Superior temporal gyrus (tissue), 1 donor: ENCODE results near the gene PSMB11.
A peak's percentile ranks its signal among the peaks of the same experiment; 100 is the strongest.

Experiments
- DNase-seq: peaks from one replicate; pipeline ENCODE4 v3.0.0-alpha.2; 2016; ENCODE audit errors: extremely low spot score

Gene PSMB11

GRCh38 chr14:23043754-23044153 lies 1.7 kb downstream of the PSMB11 start:
- DNase-seq = no peak

GRCh38 chr14:23044840-23045239 lies 2.8 kb downstream of the PSMB11 start:
- no peak for DNase-seq

DNA sequence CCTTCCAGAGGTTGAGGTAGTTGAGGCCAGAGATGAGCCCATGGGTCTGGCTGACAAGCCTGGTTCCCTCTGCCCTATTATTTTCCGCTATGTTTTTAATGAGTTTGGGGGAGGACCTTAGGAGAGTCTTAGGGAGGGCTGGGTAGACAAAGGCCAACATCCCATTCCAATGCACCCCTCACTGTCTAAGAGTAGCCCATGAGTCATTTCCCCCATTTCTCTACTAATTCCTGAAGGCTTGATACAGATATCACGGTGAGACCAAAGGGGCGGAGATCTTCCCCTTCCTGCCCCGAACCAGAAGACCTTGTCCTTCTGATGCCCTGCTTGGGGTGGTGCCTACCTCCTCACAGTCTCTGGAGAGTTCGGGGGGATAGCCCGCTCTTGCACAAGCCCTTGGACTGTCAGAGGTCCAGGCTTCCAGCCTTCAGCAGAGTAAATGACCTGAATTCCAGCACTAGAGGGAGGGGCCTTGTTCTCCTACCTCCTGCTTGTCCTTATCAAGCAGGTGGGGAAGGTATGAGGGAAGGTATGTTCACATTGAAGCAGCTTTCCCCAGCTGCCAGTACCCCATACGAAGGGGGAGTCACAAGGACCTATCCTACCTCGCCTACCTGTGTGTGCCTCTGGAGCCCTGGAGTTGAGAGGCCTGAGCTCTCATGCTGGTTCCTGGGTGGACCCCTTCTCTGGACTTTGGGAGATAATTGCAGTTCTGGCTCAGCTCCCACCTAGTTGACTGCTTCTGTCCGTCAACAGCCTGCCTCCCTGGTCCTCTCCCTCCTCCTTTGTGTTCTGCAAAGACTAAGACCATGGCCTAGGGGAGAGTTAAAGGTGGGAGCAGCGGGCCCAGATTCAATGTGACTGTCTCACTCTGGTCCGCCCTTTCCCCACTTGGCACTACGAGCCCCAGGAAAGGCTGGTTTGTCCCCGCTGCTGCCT lies 3.7 kb downstream of the PSMB11 start:
- DNase-seq = no peak

DNA sequence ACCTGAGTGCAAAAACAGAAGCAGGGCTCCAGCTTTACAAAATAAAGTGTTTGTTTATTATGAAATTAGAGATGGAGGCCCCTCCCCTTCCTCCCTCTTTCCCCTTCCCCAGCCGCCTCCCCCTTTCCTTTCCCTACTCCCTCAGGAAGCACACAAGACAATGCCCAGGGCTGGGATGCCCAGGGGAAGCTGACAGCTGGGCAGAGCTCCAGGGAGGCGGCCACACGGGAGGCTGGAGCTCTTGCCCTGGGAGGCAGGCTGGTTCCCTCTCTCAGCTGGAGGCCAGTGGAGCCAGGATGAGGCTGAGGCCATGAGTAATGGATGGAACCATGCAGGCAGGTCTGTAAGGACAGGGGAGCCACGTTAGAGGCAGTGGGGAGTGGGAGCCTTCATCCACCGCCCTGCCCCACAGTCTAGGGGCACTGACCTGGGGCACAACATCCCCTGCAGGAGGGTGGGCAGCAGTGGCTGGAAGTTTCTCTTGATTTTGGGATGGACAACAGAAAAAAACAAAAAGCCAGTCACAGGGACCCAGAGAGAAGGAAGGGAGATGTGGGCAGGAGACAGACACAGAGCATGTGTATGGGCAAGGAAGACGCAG lies 5.1 kb downstream of the PSMB11 start:
- no peak for DNase-seq

DNA sequence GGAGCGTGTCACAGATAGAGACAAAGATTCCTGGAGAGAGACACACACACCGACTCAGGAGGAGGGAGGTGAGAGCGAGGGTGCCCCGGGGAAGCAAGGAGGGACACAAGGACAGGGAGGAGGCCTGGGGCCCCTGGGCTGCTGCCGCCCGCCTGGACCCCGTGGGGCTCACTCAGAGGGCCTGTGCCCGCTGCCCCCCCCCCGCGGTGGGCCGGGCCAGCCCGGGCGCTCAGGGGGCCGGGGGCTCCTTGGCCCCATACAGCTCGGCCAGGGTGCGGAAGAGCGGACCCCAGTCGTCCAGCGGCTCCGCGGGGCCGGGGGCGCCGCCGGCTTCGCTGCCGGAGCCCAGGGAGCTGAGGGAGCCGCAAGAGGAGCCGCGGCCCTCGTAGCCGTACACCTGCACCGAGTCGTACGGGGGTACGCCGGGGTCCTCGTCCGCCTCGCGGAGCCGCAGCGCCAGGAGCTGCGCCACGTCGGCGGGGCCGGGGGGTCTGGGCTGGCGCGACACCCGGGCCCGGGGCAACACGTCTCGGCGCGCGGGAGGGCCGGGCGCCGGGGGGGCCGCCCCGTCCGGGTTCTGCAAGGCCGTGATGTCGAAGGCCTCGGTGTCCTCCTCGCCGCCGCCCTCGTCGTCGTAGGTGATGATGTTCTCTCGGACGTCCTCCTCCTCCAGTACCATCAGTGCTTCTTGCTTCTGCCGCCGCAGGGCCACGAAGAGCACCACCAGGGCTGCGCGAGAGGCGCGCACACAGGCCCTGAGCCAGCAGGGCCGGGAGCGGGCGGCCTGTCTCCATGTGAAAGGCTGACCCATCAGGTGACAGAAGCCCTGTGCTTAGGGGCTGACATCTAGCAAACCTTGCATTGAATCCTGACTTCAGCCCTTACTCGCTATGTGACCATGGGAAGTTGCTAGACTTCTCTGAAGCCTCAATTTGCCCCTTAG lies 6.0 kb downstream of the PSMB11 start:
- DNase-seq = no peak

GRCh38 chr14:23049011-23049410 lies 7.0 kb downstream of the PSMB11 start:
- DNase-seq = no peak

- no peak for DNase-seq
Observed at GRCh38 chr14:23051141-23052057, 9.4 kb downstream of the PSMB11 start.

GRCh38 chr14:23052182-23052623 lies 10.2 kb downstream of the PSMB11 start:
- no peak for DNase-seq

DNA sequence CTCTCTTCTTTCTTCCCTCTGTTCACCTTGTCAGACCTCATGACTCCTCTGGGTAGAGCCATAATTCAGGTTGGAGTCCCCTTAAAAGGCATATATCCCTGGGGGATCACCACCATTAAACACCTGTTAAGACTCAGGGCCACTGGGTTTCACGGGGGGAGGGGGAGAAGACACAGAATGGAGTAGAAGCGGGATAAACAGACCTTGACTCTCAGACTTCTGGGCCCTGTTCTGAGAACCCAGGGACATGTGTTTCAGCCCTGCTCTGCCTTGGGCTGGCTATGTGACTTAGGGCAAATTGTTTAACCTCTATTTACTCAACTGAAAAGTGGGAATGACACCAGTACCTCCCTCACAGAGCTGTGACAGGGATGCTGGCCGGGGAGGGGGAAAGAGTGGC lies 10.7 kb downstream of the PSMB11 start:
- no peak for DNase-seq

DNA sequence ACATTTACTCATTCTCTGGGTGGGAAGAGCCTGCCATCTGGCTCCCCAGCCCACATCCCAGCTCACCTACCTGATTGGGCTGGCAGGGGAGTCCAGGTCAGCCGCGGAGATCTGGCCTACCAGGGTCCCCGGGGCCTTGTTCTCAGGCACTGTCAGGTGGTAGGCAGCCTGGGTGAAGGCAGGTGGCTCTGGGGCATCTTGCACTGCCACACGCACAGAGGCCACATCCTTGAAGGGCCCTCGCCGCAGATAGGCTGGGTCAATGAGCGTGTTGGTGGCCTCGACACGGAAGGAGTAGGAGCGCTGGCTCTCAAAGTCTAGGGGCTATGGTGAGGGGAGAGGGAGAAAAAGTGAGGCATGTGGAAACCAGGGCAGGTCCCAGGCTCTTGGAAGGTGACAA lies 11.4 kb downstream of the PSMB11 start:
- no peak for DNase-seq

DNA sequence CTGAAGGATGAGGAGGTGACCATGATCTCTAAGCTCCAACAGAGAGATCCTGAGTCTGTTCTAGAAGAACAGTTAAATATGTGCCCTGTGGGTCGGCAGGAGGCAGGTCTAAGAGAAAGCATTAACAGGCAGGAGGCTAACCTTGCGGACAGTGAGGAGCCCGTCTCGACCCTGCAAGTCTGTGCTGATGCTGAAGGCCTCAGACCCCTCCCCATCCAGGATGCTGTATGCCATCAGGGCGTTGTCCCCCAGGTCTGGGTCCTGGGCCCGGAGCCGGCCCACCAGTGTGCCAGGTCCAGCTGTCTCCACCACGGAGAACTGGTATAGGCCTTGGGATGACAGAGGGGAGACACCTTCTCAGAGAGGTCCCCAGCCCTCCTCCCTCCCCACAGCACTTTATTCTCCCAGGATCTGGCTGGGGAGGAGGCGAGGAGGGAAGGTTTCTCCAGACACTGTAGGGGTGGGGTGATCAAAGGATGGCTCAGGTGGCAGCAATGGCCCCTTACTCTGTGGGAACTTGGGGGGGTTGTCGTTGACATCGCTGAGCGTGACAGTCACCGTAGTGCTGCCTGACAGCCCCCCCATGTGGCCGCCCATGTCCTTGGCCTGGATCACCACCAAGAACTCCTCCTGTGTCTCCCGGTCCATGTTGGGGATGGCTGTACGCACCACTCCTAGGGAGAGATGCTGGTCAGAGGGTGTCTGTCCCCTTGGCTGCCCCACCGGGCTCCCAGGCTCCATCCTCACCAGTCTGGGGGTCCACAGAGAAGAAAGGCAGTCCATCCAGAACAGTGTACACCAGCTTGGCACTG lies 12.2 kb downstream of the PSMB11 start:
- no peak for DNase-seq

DNA sequence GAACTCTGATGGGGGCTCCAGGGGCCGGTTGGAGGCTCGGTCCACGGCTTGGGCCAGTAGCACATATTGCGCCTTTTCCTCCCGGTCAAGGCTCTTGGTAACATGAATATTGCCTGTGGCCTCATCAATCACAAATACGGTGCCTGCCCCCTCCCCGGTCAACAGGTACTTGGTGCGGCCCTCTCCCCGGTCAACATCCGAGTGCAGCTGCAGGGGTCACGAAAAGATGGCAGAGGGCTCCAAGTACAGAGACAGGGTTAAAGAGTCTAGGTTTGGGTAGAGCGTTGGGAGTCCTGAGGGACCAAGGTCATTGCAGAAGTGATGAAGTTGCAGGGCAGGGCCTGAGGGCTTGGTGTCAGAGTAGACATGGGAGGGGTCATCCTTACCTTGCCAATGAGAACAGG lies 13.1 kb downstream of the PSMB11 start:
- no peak for DNase-seq

- DNase-seq = no peak
Observed at GRCh38 chr14:23055621-23056144, 13.7 kb downstream of the PSMB11 start.

DNA sequence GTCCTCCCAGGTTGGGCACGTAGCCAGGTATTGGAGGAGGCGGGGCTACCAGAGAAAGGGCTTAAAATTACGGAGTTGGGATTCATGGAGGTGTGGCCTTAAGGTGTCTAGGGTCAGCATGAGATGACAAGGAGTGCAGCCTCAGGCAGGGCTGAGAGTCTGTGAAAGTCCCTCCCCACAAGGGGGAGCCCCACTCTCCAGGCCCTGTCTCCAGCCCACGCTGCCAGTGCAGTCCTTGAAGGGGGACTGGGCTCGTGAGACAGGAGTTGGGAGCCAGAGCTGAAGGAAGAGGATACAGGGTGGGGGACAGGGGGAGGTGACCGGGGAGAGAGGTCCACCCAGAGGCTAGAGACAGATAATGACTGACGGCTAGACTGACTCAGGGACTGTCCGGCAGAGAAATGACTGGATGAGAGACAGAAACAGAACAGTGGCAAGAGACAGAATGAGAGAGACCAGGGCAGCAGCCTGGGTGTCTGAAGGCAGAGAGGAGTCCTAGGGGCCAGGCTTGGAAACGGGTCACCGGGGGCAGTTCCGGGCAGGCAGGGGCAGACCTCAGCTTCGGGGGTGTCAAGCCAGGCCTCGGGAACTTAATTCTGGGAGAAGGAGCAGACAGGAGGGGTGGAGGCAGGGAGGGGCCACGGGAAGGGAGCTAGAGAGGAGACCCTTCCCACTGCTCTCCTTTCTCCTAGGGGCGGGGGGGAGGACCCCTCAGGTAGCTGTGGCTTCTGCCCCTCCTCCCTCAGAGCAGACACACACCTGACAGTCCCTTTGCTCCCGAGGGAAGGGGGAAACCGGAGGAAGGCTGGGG lies 14.3 kb downstream of the PSMB11 start:
- no peak for DNase-seq

DNA sequence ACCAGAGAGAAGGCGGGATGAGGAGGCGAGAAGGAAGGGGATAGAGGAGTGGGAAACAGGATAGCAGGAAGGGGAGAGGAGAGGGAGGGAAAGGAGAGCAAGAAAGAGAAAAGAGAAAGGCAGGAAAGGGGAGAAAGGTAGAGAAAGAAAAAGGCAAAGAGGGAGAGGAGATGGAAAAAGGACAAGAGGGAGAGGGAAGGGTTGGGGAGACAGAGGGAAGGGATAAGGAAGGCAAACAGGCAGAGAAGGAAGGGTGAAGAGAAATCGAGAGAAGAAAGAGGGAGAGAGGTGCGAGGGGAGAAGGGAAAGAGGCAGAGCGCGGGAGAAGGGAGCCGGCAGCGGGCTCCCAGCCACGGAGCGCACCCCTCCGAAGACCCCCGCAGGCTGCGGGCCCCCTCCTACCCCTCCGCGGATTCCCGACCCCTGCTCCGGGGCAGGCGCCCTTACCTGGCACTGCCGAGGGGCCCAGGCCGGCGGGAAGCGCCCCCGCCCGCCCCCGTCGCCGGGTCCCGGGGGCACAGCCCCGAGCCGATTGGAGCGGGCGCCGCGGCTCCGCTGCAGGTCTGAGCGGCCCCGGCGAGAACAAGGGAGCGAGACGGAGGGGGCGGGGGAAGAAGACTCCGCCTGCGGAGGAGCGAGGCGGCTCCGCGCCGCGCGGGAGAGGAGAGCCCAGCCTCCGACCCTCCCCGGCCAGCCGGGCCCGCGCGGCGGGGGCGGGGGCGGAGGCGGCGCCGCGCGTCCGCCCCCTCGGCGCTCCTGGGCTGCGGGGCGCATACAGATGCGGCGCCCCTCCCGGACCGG lies 15.1 kb downstream of the PSMB11 start, which contains the start of gene CDH24:
TSS of gene CDH24 (minus strand) at position 565 of the 801 bp plus-strand sequence. CDS start 1,787 bp downstream, outside the sequence.
- DNase-seq = no peak

- DNase-seq = peak; percentile 89
Observed at GRCh38 chr14:23057757-23058653, 16.0 kb downstream of the PSMB11 start.
